C4-2B (cell line): Measurements from ENCODE around the gene CEP164.

ENCODE experiments used
- H3K27ac ChIP-seq: fragments of 450-650 bp; 2 replicates; pipeline ENCODE4 v1.5.1; 2017
- CTCF ChIP-seq: fragments of 450-650 bp; conservative IDR thresholded peaks from 2 replicates; pipeline ENCODE4 v1.5.1; 2017; ENCODE audit warnings: mild to moderate bottlenecking
- ZFX ChIP-seq: fragments of 450-650 bp; IDR thresholded peaks from 2 replicates; pipeline ENCODE4 v1.6.1; 2017

CEP164 gene

GRCh38 chr11:117366248-117366647 lies 38.6 kb downstream of the CEP164 start:
- no peak overlapping the region for H3K27ac ChIP-seq
- TF ChIP-seq ZFX (no peak), CTCF (no peak)

- no peak overlapping the region for H3K27ac ChIP-seq
- TF ChIP-seq ZFX: no peak
- TF ChIP-seq CTCF: no peak
Observed at GRCh38 chr11:117366875-117367274, 39.2 kb downstream of the CEP164 start.

GRCh38 chr11:117369534-117369933 lies 41.9 kb downstream of the CEP164 start:
- H3K27ac ChIP-seq: no peak overlapping the region
- TF ChIP-seq CTCF: no peak

GRCh38 chr11:117371453-117371852 lies 43.8 kb downstream of the CEP164 start:
- H3K27ac ChIP-seq: no peak overlapping the region
- no peak for TF ChIP-seq ZFX
- TF ChIP-seq CTCF: no peak

- TF ChIP-seq ZFX (no peak), CTCF (no peak)
- H3K27ac ChIP-seq: no peak overlapping the region
Observed at GRCh38 chr11:117374316-117375055, 46.8 kb downstream of the CEP164 start.

GRCh38 chr11:117375960-117376359 lies 48.3 kb downstream of the CEP164 start:
- TF ChIP-seq ZFX (no peak), CTCF (no peak)
- H3K27ac ChIP-seq: no peak overlapping the region

GRCh38 chr11:117376517-117376916 lies 48.9 kb downstream of the CEP164 start:
- TF ChIP-seq ZFX: no peak
- TF ChIP-seq CTCF: no peak
- H3K27ac ChIP-seq: no peak overlapping the region
